Endometrial microvascular endothelial cells (primary cell): Measurements from ENCODE around the gene ZBTB1. TPM values are rescaled to one million over a fixed set of nuclear protein-coding genes. Genes with fewer than 3 reads are reported as not detected.
"Not testable (repeated sequence)": the region's sequence is repeated elsewhere in the genome, so short reads cannot be mapped to it uniquely, and the experiment has no call there.

Experiments used
- in situ Hi-C: cut with HindIII; loops from 2 replicates; pipeline ENCODE4 v1.10.0; 2017; ENCODE audit warnings: low sequenced_read_pairs, low pct_unique_long_range_greater_than_20kb; ENCODE audit errors: inconsistent ontology term
- total RNA-seq: library from RNA; depleted of rRNA; stranded (reverse); fragments of >200 nt; gene quantifications from one replicate; pipeline ENCODE4 v1.2.3, GENCODE V29; 2015; ENCODE audit errors: inconsistent ontology term

ZBTB1 gene
- total RNA-seq, 1 donor from 2014 or later: 17.0 TPM

DNA sequence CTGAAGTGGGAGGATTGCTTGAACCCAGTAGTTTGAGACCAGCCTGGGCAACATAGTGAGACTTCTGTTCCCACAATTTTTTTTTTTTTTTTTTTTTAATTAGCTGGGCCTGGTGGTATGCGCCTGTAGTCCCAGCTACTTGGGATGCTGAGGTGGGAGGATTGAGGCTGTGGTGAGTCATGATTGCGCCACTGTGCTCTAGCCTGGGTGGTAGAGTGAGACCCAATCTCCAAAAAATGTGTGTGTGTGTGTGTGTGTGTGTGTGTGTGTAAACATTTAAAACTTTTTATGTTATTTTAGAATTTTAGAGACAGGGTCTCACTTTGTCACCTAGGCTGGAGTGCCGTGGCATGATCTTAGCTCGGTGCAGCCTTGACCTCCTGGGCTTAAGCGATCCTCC, 52.0 kb downstream of the ZBTB1 start:
- in situ Hi-C loops: no loop called here

DNA sequence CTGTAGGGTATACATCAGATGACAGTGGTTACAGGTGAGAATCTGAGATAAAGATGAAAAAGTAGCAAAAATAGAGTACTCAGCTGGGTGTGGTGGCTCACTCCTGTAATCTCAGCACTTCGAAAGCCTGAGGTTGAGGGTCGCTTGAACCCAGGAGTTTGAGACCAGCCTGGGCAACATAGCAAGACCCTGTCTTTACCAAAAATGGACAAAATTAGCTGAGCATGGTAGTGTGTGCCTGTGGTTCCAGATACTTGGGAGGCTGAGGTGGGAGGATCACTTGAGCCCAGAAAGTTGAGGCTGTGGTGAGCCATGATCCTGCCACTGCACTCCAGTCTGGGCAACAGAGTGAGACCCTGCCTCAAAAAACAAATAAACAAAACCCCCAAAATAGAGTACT, 53.6 kb downstream of the ZBTB1 start:
- in situ Hi-C loops: not testable (repeated sequence)

DNA sequence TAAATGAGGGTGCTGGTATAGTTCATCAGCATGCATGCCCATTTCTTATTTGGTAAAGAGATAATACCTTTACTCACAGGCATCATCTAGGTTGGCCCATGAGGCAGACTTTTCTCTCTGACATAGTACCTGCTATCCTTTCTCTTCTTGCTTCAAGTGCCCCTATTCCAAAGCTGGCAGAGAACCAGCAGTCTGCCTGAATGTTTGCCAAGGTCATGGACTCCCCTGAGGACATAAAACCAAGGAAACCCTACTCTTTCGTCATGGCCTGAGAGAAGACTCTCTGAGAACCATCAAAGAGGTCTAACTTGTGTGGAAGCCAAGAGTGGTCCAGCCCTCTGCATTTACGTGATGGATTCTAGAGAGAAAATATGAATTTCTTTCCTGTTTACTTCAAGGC, 57.1 kb downstream of the ZBTB1 start:
- in situ Hi-C loops: no loop called here

DNA sequence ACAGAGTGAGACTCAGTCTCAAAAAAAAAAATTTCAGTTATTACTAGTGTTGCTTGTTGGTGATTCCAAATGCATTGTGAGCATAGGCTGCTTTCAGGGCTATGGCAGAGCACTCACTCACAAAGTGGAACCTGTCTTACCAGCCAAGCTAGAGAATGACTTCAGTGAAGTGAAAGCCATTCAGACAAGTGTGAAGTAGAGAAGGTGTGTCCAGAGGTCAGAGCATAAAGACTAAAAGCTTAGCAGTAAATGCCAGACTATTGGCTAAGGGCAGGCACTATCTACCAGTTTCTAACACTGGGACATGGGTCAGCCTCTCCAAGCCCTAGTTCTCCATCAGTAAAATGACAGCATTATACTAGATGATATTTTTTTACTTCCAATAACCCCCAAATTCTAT, 57.9 kb downstream of the ZBTB1 start:
- in situ Hi-C loops: no loop called here

DNA sequence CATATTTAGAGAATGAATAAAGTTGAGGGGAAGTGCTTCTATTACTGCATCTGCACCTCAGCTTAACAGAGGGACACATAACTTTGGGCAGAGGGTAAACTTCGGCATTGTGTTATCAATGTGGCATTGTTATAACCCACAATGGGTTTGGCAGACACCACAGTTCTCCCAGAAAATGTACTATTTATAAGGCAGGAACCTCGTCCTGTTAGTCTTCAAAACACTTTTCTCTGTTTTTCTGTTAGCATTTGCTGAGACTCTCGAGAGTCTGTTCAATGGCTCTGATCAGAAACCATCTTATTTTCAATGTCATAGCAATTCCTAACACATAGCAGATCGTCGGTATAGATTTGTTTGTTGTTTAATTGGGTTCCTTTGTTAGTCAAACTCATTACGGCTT, 59.1 kb downstream of the ZBTB1 start:
- in situ Hi-C loops: no loop called here

DNA sequence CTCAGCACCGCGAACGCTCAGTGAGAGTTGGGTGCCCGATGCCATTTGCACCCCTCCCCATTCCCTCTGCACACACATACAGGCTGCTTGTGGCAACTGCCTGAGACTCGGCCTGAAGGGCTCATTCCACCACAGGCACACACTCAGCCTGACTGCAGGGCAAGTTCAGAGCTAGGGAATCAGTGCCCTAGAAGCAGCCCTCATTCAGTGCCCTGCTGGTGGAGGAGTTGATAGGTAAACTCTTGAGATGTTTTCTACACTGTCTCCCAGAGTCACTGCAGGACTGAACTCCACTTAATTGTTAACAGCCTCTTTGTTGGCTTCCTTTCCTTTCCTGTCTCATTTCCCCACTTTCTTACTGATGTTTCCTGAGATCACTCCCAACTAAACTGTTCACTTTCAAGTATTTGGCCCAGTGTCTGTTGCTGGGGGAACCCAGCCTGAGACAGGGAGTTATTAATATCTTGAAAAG, 62.1 kb downstream of the ZBTB1 start:
- in situ Hi-C loops: no loop called here

DNA sequence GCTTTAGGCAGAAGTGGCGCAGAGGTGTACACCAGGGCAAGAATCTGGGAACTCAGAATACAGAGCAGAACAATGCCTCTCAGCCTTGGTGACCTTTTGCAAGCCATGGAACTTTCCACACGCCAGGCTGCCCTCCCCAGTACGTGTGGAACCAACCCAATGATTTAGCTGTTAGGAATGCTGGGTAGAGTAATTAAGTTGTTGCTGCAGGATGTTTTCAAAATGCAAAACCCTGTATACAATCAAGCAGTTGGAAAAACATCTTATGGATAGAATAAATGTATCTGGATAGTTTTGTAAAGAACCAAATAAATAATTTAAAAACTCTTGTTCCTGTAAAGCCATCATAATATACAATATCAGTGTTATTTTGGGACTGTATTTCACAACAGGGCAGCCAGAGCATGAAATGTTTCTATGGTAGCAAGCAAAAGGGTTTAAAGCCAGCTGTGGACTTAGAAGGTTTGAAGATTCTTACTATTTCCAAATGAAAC, 64.6 kb downstream of the ZBTB1 start:
- in situ Hi-C loops: no loop called here

DNA sequence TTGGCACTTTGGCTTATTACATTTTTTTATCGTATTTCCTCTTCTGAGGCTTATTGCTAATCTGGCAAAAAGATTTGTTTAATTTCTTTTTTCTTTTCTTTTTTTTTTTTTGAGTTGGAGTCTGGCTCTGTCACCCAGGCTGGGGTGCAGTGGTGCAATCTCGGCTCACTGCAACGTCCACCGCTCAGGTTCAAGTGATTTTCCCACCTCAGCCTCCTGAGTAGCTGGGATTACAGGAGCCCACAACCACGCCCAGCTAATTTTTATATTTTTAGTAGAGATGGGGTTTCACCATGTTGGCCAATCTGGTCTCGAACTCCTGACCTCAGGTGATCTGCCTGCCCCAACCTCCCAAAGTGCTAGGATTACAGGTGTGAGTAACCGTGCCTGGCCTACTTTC, 65.1 kb downstream of the ZBTB1 start:
- in situ Hi-C loops: not testable (repeated sequence)

DNA sequence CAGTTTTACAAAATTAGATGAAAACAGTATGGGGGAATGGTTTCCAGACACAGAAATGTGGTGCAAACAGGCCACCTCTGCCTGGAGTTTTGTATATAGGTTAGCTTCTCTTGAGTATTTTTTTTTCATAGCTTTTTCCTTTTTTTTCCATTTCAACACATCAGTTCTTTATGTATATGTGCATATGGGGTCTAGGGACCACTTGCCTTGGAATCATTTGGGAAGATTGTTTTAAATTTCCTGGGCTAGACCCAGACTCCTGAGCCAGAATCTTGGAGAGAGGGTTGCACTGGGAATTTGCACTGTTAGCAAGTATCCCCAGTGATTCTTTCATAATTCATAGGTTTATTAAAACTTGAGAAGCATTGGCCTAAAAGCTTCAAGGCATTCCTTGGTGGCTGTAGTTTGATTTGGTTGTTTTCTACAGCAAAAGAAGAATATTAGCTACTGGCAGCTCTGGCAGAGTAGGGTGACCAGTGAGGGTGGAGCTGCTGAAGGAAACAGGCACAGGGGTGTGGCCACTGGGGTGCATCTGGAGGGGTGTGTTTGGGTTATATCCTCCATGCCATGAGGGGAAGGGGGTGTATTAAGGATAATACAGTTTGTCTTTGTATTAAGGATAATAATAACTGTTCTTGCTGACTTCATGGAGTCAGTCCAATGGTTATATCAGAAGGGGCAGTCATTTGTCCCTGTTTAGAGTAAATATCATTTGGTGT, 68.0 kb downstream of the ZBTB1 start:
- in situ Hi-C loops: no loop called here

DNA sequence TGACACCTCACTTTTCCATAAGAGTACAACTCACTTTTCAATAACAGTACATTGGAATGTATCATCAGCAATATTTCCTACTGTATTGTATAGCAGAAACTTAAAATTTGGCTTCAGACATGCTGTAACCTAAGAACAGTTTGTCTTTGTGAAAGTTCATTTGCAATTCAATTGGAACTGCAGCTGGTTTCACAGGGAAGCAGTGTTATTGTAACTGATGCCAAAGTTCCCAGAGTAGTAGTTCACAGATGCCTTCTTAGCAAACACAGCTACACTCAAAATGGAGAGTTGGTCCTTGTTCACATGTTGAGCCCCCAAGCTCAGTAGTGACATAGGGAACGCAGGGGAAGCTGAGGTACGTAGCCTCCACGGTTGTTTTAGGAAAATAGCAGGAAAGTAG, 68.5 kb downstream of the ZBTB1 start:
- in situ Hi-C loops: no loop called here

Other genes with a start within 250 kb of the ZBTB1 start
- 2.5 TPM for gene ESR2, start 210.4 kb upstream of the ZBTB1 start, total RNA-seq
- 100 TPM for gene MTHFD1, start 116.4 kb upstream of the ZBTB1 start, total RNA-seq
- gene AKAP5, start 39.3 kb upstream of the ZBTB1 start, total RNA-seq: 0.56 TPM
- gene ZBTB25, start 932 bp upstream of the ZBTB1 start, total RNA-seq: 2.2 TPM
- gene HSPA2, start 36.0 kb downstream of the ZBTB1 start, total RNA-seq: 4.2 TPM
- not detected for gene PPP1R36, start 45.2 kb downstream of the ZBTB1 start, total RNA-seq
- 0.28 TPM for gene PLEKHG3, start 199.7 kb downstream of the ZBTB1 start, total RNA-seq